Heart left ventricle (tissue), 13 donors: ENCODE results near the gene SF3B3.

ENCODE experiments used
- POLR2A ChIP-seq, 2 donors: fragments of 450-650 bp; IDR thresholded peaks; one replicate each; pipeline ENCODE4 v1.6.1; 2017; ENCODE audit warnings: antibody characterized with exemption in 2 of 2, mild to moderate bottlenecking in 2 of 2, moderate library complexity in 2 of 2
- TF ChIP-seq, protein P1 (sequence below), 12 donors: fragments of 200-600 bp; sonication (generic) in 4 of 12; IDR thresholded peaks; one replicate each; pipeline versions ENCODE4 v1.5.0 to v1.8.0; 2018 to 2022; ENCODE audit warnings: antibody characterized with exemption in 12 of 12, mild to moderate bottlenecking in 5 of 12
- donor health status: ischemic (EF 13 %, LVEDD 7.1; RV severe dilation, severe dysfunction).
- donor health status: DM: no; HTN: yes; CAD: no.
- donor health status: DM: no; HTN: no; CAD: no.
- donor health status: ischemic (EF 25% LVEDD 6.9; RV normal size, moderate dysfunction).
- donor health status: ischemic (EF 25% LVEDD 5.7; RV mildly dilated, moderate dysfunction).
- donor health status: ischemic (EF 35%, LVEDD 5.7; RV mildly dilated, moderate dysfunction).
- donor health status: nonischemic (EF 11% LVEDD 7.7; RV severe dilation, severe dysfunction).
- donor health status: DM: yes; HTN: yes; CAD: no.
- donor health status: PGD.
- donor health status: ischemic (EF 29% LVEDD 5.4; RV normal size, mild dysfunction).
- donor health status: nonischemic (EF 23%, LVEDD 6.1; RV moderate dilation, normal function).

DNA sequence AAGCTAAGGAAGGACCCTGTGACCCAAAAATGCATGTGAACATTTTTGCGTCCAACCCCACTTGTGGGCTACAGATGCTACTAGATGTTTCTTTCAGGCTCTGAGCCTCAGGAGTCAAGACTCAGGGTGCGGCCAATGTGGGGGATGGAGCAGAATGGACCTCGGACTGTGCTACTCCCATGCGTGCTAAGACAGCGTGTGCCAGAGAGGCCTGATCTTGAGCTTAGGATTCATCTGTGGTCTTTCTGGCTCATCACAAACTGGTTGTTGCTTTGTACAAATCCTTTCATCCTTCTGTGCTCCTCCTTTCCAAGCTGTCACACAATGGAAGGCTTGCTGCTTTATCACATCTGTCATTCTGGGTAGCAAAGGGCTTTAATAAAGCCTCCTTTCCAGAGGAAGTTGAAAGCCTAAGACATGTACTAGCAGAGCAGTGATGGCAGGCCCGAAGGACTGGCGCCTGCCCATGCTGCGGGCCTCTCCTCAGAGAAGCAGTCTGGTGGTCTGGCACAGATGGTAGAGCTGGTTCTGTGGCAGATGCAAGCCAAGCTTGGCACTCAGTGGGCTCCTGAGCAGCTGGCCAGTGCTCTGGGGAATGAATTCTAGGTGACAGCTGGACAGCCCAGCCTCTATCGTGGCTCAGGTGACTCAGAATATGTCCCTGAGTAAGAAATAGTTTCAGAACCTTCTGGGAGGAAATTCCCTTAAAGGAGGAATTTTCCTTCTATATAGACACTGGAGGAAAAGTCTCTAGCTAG is 28.0 kb upstream of the SF3B3 start:
- TF ChIP-seq, protein P1, sequence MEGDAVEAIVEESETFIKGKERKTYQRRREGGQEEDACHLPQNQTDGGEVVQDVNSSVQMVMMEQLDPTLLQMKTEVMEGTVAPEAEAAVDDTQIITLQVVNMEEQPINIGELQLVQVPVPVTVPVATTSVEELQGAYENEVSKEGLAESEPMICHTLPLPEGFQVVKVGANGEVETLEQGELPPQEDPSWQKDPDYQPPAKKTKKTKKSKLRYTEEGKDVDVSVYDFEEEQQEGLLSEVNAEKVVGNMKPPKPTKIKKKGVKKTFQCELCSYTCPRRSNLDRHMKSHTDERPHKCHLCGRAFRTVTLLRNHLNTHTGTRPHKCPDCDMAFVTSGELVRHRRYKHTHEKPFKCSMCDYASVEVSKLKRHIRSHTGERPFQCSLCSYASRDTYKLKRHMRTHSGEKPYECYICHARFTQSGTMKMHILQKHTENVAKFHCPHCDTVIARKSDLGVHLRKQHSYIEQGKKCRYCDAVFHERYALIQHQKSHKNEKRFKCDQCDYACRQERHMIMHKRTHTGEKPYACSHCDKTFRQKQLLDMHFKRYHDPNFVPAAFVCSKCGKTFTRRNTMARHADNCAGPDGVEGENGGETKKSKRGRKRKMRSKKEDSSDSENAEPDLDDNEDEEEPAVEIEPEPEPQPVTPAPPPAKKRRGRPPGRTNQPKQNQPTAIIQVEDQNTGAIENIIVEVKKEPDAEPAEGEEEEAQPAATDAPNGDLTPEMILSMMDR (IDR thresholded peaks at IDR 0.05), result no peak
- no peak for TF ChIP-seq POLR2A (IDR thresholded peaks at IDR 0.05)
